A549 treated with DMSO at 1 μM for 4 hours (cell line): ENCODE measurements around the gene C3. TPM values are rescaled to one million over a fixed set of nuclear protein-coding genes. Genes with fewer than 3 reads are reported as not detected.

Experiments used
- total RNA-seq: library from RNA; stranded (reverse); fragments of 200-300 nt; extraction: Qiagen RNA extraction; gene quantifications from 5 replicates; pipeline ENCODE4 v1.2.3, GENCODE V29; 2022; ENCODE audit warnings: low read depth

C3 gene
- total RNA-seq, result 39.0 to 46.5 TPM (median 41.8 TPM) in 5 replicates

DNA sequence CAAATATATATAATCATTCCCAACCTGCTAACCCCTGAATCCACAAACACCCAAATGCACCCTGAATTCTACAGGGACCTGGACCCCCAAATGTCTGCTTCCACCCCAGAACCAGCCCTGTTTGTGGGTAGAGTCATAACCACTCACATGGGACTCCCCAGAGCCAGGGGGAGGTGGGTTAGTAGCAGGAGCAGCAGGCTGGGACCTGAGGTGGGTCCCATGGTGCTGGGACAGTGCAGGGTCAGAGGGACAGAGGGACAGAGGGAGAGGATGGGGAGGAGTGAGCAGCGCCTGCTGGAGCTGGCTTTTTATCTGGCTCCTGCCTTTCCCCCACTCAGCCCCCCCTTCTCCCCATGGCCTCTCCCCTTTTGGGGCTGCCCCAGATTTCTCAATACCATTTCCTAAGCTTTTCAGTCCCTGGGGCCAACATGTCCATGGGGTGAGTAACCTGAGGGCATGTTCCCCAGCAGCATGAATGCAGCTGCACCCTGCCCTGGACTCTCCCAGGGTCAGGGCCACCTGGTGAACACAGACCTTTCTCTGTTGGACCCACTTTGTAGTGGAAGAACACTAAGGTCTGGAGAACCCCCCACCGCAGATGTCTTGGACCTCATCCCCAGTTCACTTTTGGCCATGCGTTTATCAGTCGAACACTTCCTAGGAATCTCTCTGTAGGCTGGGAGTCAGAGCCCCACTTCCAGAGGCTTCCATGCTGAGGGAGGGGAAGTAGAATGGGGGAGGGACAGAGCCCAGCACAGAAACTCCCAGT, at the start of gene C3:
C3 (minus strand) TSS at position 282 of the 769 bp plus-strand sequence; CDS start at position 221, 61 bp downstream.

DNA sequence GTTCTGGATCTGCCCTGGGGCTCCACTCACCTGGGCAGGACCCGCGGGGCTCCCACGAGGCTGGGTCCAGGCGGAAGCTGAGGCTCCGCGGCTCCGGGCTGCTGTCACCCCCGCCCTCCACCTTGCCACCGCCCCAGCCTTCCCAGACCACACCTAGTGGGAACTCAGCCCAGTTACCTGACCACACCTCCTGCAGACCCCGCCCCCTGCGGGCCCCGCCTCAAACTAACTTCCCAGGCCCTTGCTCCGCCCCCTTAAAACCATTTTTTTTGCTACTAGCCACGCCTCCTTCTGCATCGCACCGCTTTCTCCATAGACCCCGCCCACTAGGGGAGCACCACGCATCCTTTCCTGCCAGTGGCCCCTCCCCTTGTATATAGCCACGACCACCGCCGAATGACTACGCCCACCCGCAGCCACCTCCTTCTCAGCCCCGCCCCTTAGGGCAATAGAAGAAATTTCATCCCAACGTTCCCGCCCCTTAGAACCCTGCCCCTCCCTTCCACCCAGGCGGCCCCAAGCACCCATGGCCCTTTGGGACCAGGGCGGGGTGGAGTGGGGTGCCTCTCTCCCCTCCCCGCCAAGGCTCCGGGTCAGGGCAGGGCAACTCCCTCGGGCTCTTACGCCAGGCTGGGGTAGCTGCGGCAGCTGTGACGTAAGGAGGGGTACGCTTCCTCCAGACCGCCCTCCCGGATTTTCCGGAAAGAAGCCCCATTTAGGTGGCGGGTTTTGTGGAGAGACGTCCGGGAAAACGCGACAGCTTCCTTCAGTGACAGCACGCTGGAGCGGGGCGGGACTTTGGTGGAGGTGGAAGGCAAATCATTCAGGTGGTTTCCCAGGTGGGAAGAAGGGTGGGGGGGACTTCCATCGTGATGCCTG, 47.1 kb upstream of the C3 start, which contains the start of gene SH2D3A:
SH2D3A (minus strand) TSS at position 79 of the 879 bp plus-strand sequence. CDS start 3,687 bp downstream, outside the sequence.

DNA sequence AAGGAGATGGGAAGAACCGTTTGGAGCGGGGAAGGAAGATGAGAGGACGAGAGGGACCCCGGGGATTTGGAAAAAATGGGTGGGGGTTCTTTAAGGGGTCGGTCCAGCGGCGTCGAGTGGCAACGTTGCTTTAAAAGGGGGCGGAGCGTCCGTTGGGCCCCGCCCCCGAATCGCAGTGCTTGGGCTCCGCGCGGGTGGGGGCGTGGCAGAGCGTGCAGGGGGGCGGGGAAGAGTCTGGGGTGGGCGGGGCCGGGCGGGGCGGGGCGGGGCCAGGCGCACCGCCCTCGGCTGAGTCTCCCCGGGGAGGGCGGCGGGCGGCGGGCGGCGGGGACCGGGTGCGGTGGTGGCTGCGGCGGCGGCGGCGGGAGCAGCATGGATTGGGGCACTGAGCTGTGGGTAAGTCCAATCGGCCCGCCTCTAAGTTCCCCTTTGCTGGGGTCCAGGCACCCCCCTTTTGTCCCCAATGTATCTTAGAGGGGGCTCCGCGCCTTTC, 19.0 kb upstream of the C3 start, which contains the start of gene TRIP10:
TRIP10 (plus strand) TSS at position 291 of the 493 bp plus-strand sequence; CDS start at position 373, 82 bp downstream.

DNA sequence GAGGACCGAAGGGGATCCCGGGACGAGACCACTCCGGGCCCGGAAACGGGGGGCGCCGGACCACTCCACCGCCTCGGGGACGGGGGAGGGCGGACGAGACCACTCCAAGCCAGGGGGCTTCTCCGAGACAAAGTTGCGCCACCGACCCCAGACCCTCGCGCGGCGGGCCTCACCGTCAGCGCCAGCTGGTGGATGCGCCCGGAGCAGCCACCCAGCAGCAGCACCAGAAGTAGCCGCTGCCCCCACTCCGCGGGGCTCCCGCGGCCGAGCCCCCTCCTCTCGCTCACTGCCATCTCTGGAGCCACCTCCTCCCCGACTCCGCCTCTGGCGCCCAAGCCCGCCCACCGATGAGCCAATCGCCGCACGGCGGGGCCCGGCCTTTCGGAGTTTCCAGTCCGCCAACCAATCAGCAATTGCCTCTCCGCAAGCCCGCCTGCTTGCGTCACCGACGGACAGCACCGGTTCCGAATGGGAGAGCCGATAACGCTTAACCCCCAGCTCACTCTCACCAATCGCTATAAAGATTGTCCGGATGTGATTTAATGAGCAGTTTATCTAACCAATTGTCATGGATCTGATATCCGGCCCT, 16.9 kb upstream of the C3 start, which contains the start of gene GPR108:
GPR108 (minus strand) TSS at position 297 of the 589 bp plus-strand sequence; CDS start at position 293, 4 bp downstream.

Other genes with a start within 250 kb of the C3 start
- 0.16 to 0.56 TPM (median 0.24 TPM) in 5 replicates for gene DENND1C, start 238.9 kb downstream of the C3 start, total RNA-seq
- 5.2 to 6.6 TPM (median 5.9 TPM) in 5 replicates for gene TUBB4A, start 218.3 kb downstream of the C3 start, total RNA-seq
- 5.4 to 8.2 TPM (median 6.7 TPM) in 5 replicates for gene TNFSF9, start 189.6 kb downstream of the C3 start, total RNA-seq
- 15.5 to 26.2 TPM (median 23.1 TPM) in 5 replicates for gene CD70, start 129.5 kb downstream of the C3 start, total RNA-seq
- gene TNFSF14, start 50.5 kb downstream of the C3 start, total RNA-seq, result 0.05 to 0.09 TPM (median 0.08 TPM) in 4 of 5 replicates, not detected in the other
- 31.9 to 42.4 TPM (median 41.7 TPM) in 5 replicates for gene GPR108, start 16.9 kb upstream of the C3 start, total RNA-seq
- 52.3 to 61.0 TPM (median 57.6 TPM) in 5 replicates for gene TRIP10, start 19.0 kb upstream of the C3 start, total RNA-seq
- gene SH2D3A, start 46.8 kb upstream of the C3 start, total RNA-seq, result 12.9 to 14.9 TPM (median 13.3 TPM) in 5 replicates
- gene VAV1, start 52.1 kb upstream of the C3 start, total RNA-seq, result 7.0 to 8.7 TPM (median 8.2 TPM) in 5 replicates
- 4.6 to 6.8 TPM (median 5.3 TPM) in 5 replicates for gene ADGRE1, start 166.9 kb upstream of the C3 start, total RNA-seq